Caco-2 (cell line): ENCODE data around the gene FAM13A. TPM values are rescaled to one million over a fixed set of nuclear protein-coding genes. Genes with fewer than 3 reads are reported as not detected.

Experiments used
- BruUV-seq: library from RNA; stranded (reverse); fragments of 400-500 nt; replicated peaks from 2 replicates; lab custom pipeline; 2021; lab: Mats Ljungman, UMichigan
- CTCF ChIA-PET: fragments of 300-600 bp; sonication (Branson Sonifier 250); formaldehyde crosslinking; loops from one replicate; lab custom pipeline; 2022; ENCODE audit warnings: antibody characterized with exemption; lab: Charles Lee
- POLR2A ChIA-PET: fragments of 300-600 bp; sonication (Branson Sonifier 250); formaldehyde crosslinking; loops from one replicate; lab custom pipeline; 2022; ENCODE audit warnings: antibody characterized with exemption; lab: Charles Lee
- DNase-seq, 2 experiments: peaks; one replicate each; pipeline versions ENCODE4 v3.0.0 to v3.0.0-alpha.2; 2020 to 2022
- H3K27me3 ChIP-seq: replicated peaks from 2 replicates; pipeline ENCODE4 v1.6.0; 2011; ENCODE audit warnings: low read length; ENCODE audit not compliant: control insufficient read depth, insufficient read depth
- H3K36me3 ChIP-seq: 2 replicates; pipeline ENCODE4 v1.5.1; 2011; ENCODE audit warnings: low read length; ENCODE audit not compliant: control insufficient read depth, insufficient read depth
- H3K4me1 ChIP-seq: fragments of 250-450 bp; sonication (Bioruptor Pico); 2 replicates; pipeline ENCODE4 v1.5.1; 2020; ENCODE audit warnings: mild to moderate bottlenecking
- H3K4me3 ChIP-seq: 2 replicates; pipeline ENCODE4 v1.5.1; 2011; ENCODE audit warnings: low read depth, mild to moderate bottlenecking, control low read depth, low read length
- H3K9me3 ChIP-seq: fragments of 250-450 bp; sonication (Bioruptor Pico); 2 replicates; pipeline ENCODE4 v1.5.1; 2020; ENCODE audit warnings: mild to moderate bottlenecking, moderate library complexity
- H3K27ac Mint-ChIP-seq: one replicate; pipeline ENCODE4 v1.8.0; 2022; ENCODE audit warnings: mixed read lengths; ENCODE audit not compliant: unreplicated experiment
- H3K27me3 Mint-ChIP-seq: one replicate; pipeline ENCODE4 v1.8.0; 2022; ENCODE audit warnings: mixed read lengths; ENCODE audit not compliant: insufficient read depth, unreplicated experiment
- H3K36me3 Mint-ChIP-seq: one replicate; pipeline ENCODE4 v1.8.0; 2022; ENCODE audit warnings: mild to moderate bottlenecking, mixed read lengths; ENCODE audit not compliant: insufficient read depth, unreplicated experiment
- H3K4me1 Mint-ChIP-seq: one replicate; pipeline ENCODE4 v1.8.0; 2022; ENCODE audit warnings: low read depth, mixed read lengths; ENCODE audit not compliant: unreplicated experiment
- H3K4me3 Mint-ChIP-seq: one replicate; pipeline ENCODE4 v1.8.0; 2022; ENCODE audit warnings: mild to moderate bottlenecking, moderate library complexity, mixed read lengths; ENCODE audit not compliant: unreplicated experiment
- H3K9me3 Mint-ChIP-seq: one replicate; pipeline ENCODE4 v1.8.0; 2022; ENCODE audit warnings: mixed read lengths; ENCODE audit not compliant: unreplicated experiment
- intact Hi-C: fragments of 100-400 bp; cut with micrococcal nuclease; formaldehyde crosslinking; loops from one replicate; pipeline ENCODE4 v1.10.0; 2022; ENCODE audit not compliant: unreplicated experiment
- total RNA-seq: library from RNA; stranded (reverse); gene quantifications from 2 replicates; pipeline ENCODE4 v1.2.3, GENCODE V29; 2022
- TF ChIP-seq, protein P1 (sequence below), 2 experiments: fragments of 200-600 bp in 1 of 2; IDR thresholded peaks; 1 replicate in 1 of 2; 2 replicates in 1 of 2; pipeline versions ENCODE4 v1.5.1 to v1.8.0; 2011 to 2022; ENCODE audit warnings: antibody characterized with exemption in 1 of 2, control low read depth in 1 of 2, inconsistent platforms in 1 of 2, low read depth in 1 of 2, low read length in 1 of 2, mild to moderate bottlenecking in 1 of 2, moderate library complexity in 1 of 2; ENCODE audit not compliant: insufficient read depth in 1 of 2, severe bottlenecking in 1 of 2, unreplicated experiment in 1 of 2

Gene FAM13A
- total RNA-seq, 1 experiment from 2014 or later: 11.0 TPM

DNA sequence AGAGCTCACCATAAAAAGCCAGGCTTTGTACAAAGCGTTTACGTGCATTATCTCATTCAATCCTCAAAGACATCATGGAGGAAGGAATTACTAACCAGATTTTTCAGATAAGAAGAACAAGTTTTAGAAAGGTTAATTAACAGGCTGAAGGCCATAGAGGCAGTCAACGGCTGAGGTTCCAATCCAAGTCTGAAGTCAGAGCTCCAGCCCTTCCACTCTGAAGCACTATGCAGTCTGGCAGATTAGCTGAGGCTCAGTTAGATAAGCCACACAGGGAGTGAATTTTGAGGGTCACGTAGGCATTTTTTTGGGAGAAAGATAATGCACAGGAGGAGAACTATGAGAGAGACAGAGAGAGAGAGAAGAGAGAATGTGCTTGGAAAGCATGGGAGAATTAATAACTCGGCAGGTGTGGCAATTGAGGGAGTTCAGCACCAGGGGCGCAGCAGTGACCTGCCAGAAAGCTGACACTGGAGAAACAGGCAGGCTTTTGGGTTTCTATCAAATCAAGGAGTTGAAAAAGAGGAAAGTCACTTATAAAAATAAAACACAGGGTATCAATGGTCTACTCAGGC, 242.9 kb downstream of the FAM13A start:
- Histone ChIP-seq H3K36me3 (no peaks in the 10 kb centered on the region), H3K27me3 (no peaks in the 10 kb centered on the region), H3K4me1 (no peaks in the 10 kb centered on the region), H3K4me3 (no peak overlapping the region), H3K9me3 (no peaks in the 10 kb centered on the region)
- TF ChIP-seq, protein P1, sequence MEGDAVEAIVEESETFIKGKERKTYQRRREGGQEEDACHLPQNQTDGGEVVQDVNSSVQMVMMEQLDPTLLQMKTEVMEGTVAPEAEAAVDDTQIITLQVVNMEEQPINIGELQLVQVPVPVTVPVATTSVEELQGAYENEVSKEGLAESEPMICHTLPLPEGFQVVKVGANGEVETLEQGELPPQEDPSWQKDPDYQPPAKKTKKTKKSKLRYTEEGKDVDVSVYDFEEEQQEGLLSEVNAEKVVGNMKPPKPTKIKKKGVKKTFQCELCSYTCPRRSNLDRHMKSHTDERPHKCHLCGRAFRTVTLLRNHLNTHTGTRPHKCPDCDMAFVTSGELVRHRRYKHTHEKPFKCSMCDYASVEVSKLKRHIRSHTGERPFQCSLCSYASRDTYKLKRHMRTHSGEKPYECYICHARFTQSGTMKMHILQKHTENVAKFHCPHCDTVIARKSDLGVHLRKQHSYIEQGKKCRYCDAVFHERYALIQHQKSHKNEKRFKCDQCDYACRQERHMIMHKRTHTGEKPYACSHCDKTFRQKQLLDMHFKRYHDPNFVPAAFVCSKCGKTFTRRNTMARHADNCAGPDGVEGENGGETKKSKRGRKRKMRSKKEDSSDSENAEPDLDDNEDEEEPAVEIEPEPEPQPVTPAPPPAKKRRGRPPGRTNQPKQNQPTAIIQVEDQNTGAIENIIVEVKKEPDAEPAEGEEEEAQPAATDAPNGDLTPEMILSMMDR (IDR thresholded peaks at IDR 0.05; ENCODE audit: insufficient read depth in 1 of 2, low read depth in 1 of 2, low read length in 1 of 2, severe bottlenecking in 1 of 2, unreplicated experiment in 1 of 2): peak in 1 of 2 experiments; percentile 12
- DNase-seq: no peak
- Mint-ChIP-seq H3K4me3 (no peak overlapping the region), H3K4me1 (peaks cover 6% of the 10 kb centered on the region), H3K27me3 (no peaks in the 10 kb centered on the region), H3K9me3 (no peaks in the 10 kb centered on the region), H3K27ac (no peak overlapping the region), H3K36me3 (no peaks in the 10 kb centered on the region)
- ChIA-PET POLR2A (no interaction called here), CTCF (no interaction called here)
- no TSS peak for BruUV-seq
- intact Hi-C loops: no loop called here

- Mint-ChIP-seq H3K36me3 (no peaks in the 10 kb centered on the region), H3K27ac (no peak overlapping the region), H3K4me3 (no peak overlapping the region), H3K9me3 (no peaks in the 10 kb centered on the region), H3K27me3 (no peaks in the 10 kb centered on the region), H3K4me1 (peaks cover 6% of the 10 kb centered on the region)
- ChIA-PET POLR2A (no interaction called here), CTCF (no interaction called here)
- H3K4me3 ChIP-seq: no peak overlapping the region
- TF ChIP-seq, protein P1 (IDR thresholded peaks at IDR 0.05; ENCODE audit: insufficient read depth in 1 of 2, low read depth in 1 of 2, low read length in 1 of 2, severe bottlenecking in 1 of 2, unreplicated experiment in 1 of 2): no peak
- H3K27me3 ChIP-seq: no peaks in the 10 kb centered on the region
- no TSS peak for BruUV-seq
- DNase-seq: no peak
- intact Hi-C loops: no loop called here
- no peaks in the 10 kb centered on the region for H3K36me3 ChIP-seq
- no peaks in the 10 kb centered on the region for H3K9me3 ChIP-seq
- no peaks in the 10 kb centered on the region for H3K4me1 ChIP-seq
Measured at GRCh38 chr4:88813013-88813412, 244.0 kb downstream of the FAM13A start.

DNA sequence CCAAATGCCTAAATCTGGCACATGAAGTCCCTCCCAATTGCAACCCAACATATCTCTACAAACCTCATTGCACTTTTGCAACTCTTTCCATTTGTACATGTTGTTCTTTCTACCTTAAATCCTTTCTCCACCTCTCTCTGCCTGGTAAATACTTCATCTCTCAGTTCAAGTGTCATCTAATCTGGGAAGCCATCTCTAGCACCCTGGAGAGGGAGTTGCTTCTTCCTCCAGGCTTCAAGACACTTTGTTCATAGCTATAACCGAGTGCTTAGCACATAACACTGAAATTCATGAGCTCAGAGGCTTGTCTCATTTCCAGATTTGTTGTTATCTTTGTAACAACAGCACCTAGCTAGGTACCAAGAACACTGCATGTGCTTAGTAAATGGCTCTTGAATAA, 244.6 kb downstream of the FAM13A start:
- POLR2A ChIA-PET: no interaction called here
- CTCF ChIA-PET: interaction anchor here (0.6 kb wide), 1 partner anchor 278 kb away, joined by 3 read pairs; no protein-coding TSS in a partner anchor

More for the DNA sequence above, 244.6 kb downstream of the FAM13A start:
- Mint-ChIP-seq H3K4me3 (no peak overlapping the region), H3K9me3 (no peaks in the 10 kb centered on the region), H3K27me3 (no peaks in the 10 kb centered on the region), H3K36me3 (no peaks in the 10 kb centered on the region), H3K27ac (no peak overlapping the region), H3K4me1 (peaks cover 6% of the 10 kb centered on the region)
- Histone ChIP-seq H3K9me3 (no peaks in the 10 kb centered on the region), H3K4me1 (no peaks in the 10 kb centered on the region), H3K27me3 (no peaks in the 10 kb centered on the region), H3K36me3 (no peaks in the 10 kb centered on the region), H3K4me3 (no peak overlapping the region)
- BruUV-seq: no TSS peak
- no peak for DNase-seq
- TF ChIP-seq, protein P1 (IDR thresholded peaks at IDR 0.05; ENCODE audit: insufficient read depth in 1 of 2, low read depth in 1 of 2, low read length in 1 of 2, severe bottlenecking in 1 of 2, unreplicated experiment in 1 of 2): no peak
- intact Hi-C loops: no loop called here
